Neural progenitor cell (in vitro differentiated cells): ENCODE results near the gene PCYOX1L. TPM values are rescaled to one million over a fixed set of nuclear protein-coding genes. Genes with fewer than 3 reads are reported as not detected.
A peak's percentile ranks its signal among the peaks of the same experiment; 100 is the strongest.

Experiments
- DNase-seq: peaks from one replicate; pipeline ENCODE4 v3.0.0-alpha.2; 2016; ENCODE audit warnings: low spot score
- H2AFZ ChIP-seq: fragments of 200-600 bp; sonication (generic); replicated peaks from 2 replicates; pipeline ENCODE4 v1.6.1; 2016; ENCODE audit warnings: antibody characterized with exemption
- H3F3A ChIP-seq: fragments of 200-600 bp; sonication (generic); 2 replicates; pipeline ENCODE4 v1.6.1; 2016; ENCODE audit warnings: antibody characterized with exemption, low read depth
- H3K27ac ChIP-seq: fragments of 200-600 bp; sonication (generic); 2 replicates; pipeline ENCODE4 v1.5.1; 2016; ENCODE audit warnings: mild to moderate bottlenecking
- H3K27me3 ChIP-seq: fragments of 200-600 bp; sonication (generic); 2 replicates; pipeline ENCODE4 v1.6.1; 2016; ENCODE audit warnings: mild to moderate bottlenecking, moderate library complexity
- H3K36me3 ChIP-seq: fragments of 200-600 bp; sonication (generic); 2 replicates; pipeline ENCODE4 v1.5.1; 2016
- H3K4me1 ChIP-seq: fragments of 200-600 bp; sonication (generic); 2 replicates; pipeline ENCODE4 v1.6.1; 2016; ENCODE audit warnings: mixed run types
- H3K4me2 ChIP-seq: fragments of 200-600 bp; sonication (generic); 2 replicates; pipeline ENCODE4 v1.6.1; 2016
- H3K4me3 ChIP-seq: fragments of 200-600 bp; sonication (generic); 2 replicates; pipeline ENCODE4 v1.5.1; 2016
- H3K79me2 ChIP-seq: fragments of 200-600 bp; sonication (generic); 2 replicates; pipeline ENCODE4 v1.6.1; 2016; ENCODE audit warnings: low read depth
- H3K9ac ChIP-seq: fragments of 200-600 bp; sonication (generic); 2 replicates; pipeline ENCODE4 v1.6.1; 2016
- H3K9me3 ChIP-seq: fragments of 200-600 bp; sonication (generic); 2 replicates; pipeline ENCODE4 v1.5.1; 2016; ENCODE audit warnings: low read depth
- H4K20me1 ChIP-seq: fragments of 200-600 bp; sonication (generic); 2 replicates; pipeline ENCODE4 v1.6.1; 2016; ENCODE audit warnings: low read depth
- H3K27ac Mint-ChIP-seq: 3 replicates; pipeline ENCODE4 v1.8.0; 2021; ENCODE audit warnings: mixed read lengths
- H3K27me3 Mint-ChIP-seq: 2 replicates; pipeline ENCODE4 v1.8.0; 2022; ENCODE audit warnings: low read depth, mild to moderate bottlenecking, inconsistent platforms, moderate library complexity, mixed read lengths; ENCODE audit not compliant: insufficient read depth
- H3K36me3 Mint-ChIP-seq: 3 replicates; pipeline ENCODE4 v1.8.0; 2021; ENCODE audit warnings: mixed read lengths
- H3K4me1 Mint-ChIP-seq: 3 replicates; pipeline ENCODE4 v1.8.0; 2021; ENCODE audit warnings: mixed read lengths
- H3K4me3 Mint-ChIP-seq: 3 replicates; pipeline ENCODE4 v1.8.0; 2021; ENCODE audit warnings: mild to moderate bottlenecking, moderate library complexity, mixed read lengths
- H3K9me3 Mint-ChIP-seq: 3 replicates; pipeline ENCODE4 v1.8.0; 2020; ENCODE audit warnings: mixed read lengths
- CTCF ChIP-seq: fragments of 200-600 bp; sonication (generic); IDR thresholded peaks from 2 replicates; pipeline ENCODE4 v1.5.1; 2017; ENCODE audit warnings: antibody characterized with exemption, mild to moderate bottlenecking
- EZH2 ChIP-seq: fragments of 200-600 bp; sonication (generic); IDR thresholded peaks from 2 replicates; pipeline ENCODE4 v1.6.1; 2017; ENCODE audit warnings: antibody characterized with exemption, mild to moderate bottlenecking, moderate library complexity
- EZH2phosphoT487 ChIP-seq: fragments of 200-600 bp; sonication (generic); IDR thresholded peaks from 2 replicates; pipeline ENCODE4 v1.6.1; 2017; ENCODE audit warnings: antibody characterized with exemption
- total RNA-seq: library from RNA; depleted of rRNA; stranded (reverse); fragments of >200 nt; gene quantifications from 2 replicates; pipeline ENCODE4 v1.2.3, GENCODE V29; 2015; ENCODE audit warnings: low replicate concordance

Gene PCYOX1L
- total RNA-seq, 1 donor from 2014 or later, result 16.4 TPM

GRCh38 chr5:149406979-149407306 is 49.1 kb downstream of the PCYOX1L start:
- no peak for DNase-seq
- H3K4me1 ChIP-seq, result peaks cover 24% of the 10 kb centered on the region
- H3K27me3 ChIP-seq, result no peaks in the 10 kb centered on the region
- peak overlapping the region; percentile 8 for H2AFZ ChIP-seq
- no peak overlapping the region for H3K9ac ChIP-seq
- Mint-ChIP-seq H3K27ac (peak overlapping the region; percentile 61), H3K36me3 (no peaks in the 10 kb centered on the region), H3K4me3 (peak overlapping the region; percentile 9), H3K4me1 (peaks cover 37% of the 10 kb centered on the region), H3K27me3 (peaks cover 2% of the 10 kb centered on the region), H3K9me3 (no peaks in the 10 kb centered on the region)
- H3K4me2 ChIP-seq, result no peak overlapping the region
- no peaks in the 10 kb centered on the region for H3K79me2 ChIP-seq
- H4K20me1 ChIP-seq, result no peaks in the 10 kb centered on the region
- TF ChIP-seq EZH2phosphoT487, result no peak
- no peaks in the 10 kb centered on the region for H3K36me3 ChIP-seq
- H3K4me3 ChIP-seq, result no peak overlapping the region
- no peak overlapping the region for H3K27ac ChIP-seq
- no peaks in the 10 kb centered on the region for H3K9me3 ChIP-seq
- H3F3A ChIP-seq, result no peaks in the 10 kb centered on the region

GRCh38 chr5:149407323-149408251 is 49.7 kb downstream of the PCYOX1L start:
- DNase-seq, result no peak
- H3K36me3 ChIP-seq, result no peaks in the 10 kb centered on the region
- H3K27me3 Mint-ChIP-seq, result peaks cover 2% of the 10 kb centered on the region
- no peak overlapping the region for H3K4me2 ChIP-seq
- H3K36me3 Mint-ChIP-seq, result no peaks in the 10 kb centered on the region
- H3K4me3 Mint-ChIP-seq, result peak overlapping the region; percentile 72
- H3K9ac ChIP-seq, result no peak overlapping the region
- no peaks in the 10 kb centered on the region for H3F3A ChIP-seq
- no peaks in the 10 kb centered on the region for H3K9me3 Mint-ChIP-seq
- H2AFZ ChIP-seq, result peak overlapping the region; percentile 8
- no peak overlapping the region for H3K4me3 ChIP-seq
- no peak overlapping the region for H3K27ac ChIP-seq
- H3K79me2 ChIP-seq, result no peaks in the 10 kb centered on the region
- peaks cover 33% of the 10 kb centered on the region for H3K4me1 Mint-ChIP-seq
- TF ChIP-seq EZH2phosphoT487 (no peak), CTCF (no peak), EZH2 (no peak)
- H4K20me1 ChIP-seq, result no peaks in the 10 kb centered on the region
- no peaks in the 10 kb centered on the region for H3K27me3 ChIP-seq
- no peaks in the 10 kb centered on the region for H3K9me3 ChIP-seq
- H3K27ac Mint-ChIP-seq, result peak overlapping the region; percentile 61
- peaks cover 24% of the 10 kb centered on the region for H3K4me1 ChIP-seq

GRCh38 chr5:149408252-149409099 is 50.6 kb downstream of the PCYOX1L start:
- H3K9me3 ChIP-seq, result no peaks in the 10 kb centered on the region
- H3K4me3 ChIP-seq, result no peak overlapping the region
- peaks cover 24% of the 10 kb centered on the region for H3K4me1 ChIP-seq
- no peak overlapping the region for H3K4me2 ChIP-seq
- Mint-ChIP-seq H3K4me3 (peak overlapping the region; percentile 72), H3K27ac (no peak overlapping the region), H3K9me3 (no peaks in the 10 kb centered on the region), H3K4me1 (peaks cover 33% of the 10 kb centered on the region), H3K27me3 (peaks cover 2% of the 10 kb centered on the region), H3K36me3 (no peaks in the 10 kb centered on the region)
- H4K20me1 ChIP-seq, result no peaks in the 10 kb centered on the region
- H3K27ac ChIP-seq, result no peak overlapping the region
- no peaks in the 10 kb centered on the region for H3K36me3 ChIP-seq
- no peak for DNase-seq
- H3F3A ChIP-seq, result no peaks in the 10 kb centered on the region
- H3K27me3 ChIP-seq, result no peaks in the 10 kb centered on the region
- H3K79me2 ChIP-seq, result no peaks in the 10 kb centered on the region
- TF ChIP-seq EZH2phosphoT487 (no peak), EZH2 (no peak), CTCF (no peak)
- H3K9ac ChIP-seq, result no peak overlapping the region
- no peak overlapping the region for H2AFZ ChIP-seq
